Activated naive CD4-positive, alpha-beta T cell treated with anti-CD3 and anti-CD28 coated beads, Interleukin-2, amount 10 ng/mL, durations not matched to agents 7 days and 5 days (primary cell): Measurements from ENCODE around the gene PIM3.
"Not testable (repeated sequence)": the region's sequence is repeated elsewhere in the genome, so short reads cannot be mapped to it uniquely, and the experiment has no call there.

Source experiments
- CTCF ChIA-PET: fragments of 350-600 bp; sonication (Branson Sonifier 250); formaldehyde crosslinking; loops from one replicate; lab custom pipeline; 2021; ENCODE audit warnings: antibody characterized with exemption; lab: Charles Lee
- DNase-seq: peaks from one replicate; pipeline ENCODE4 v3.0.0-alpha.2; 2020
- H3K27ac Mint-ChIP-seq: one replicate; pipeline ENCODE4 v1.8.0; 2021; ENCODE audit warnings: mild to moderate bottlenecking, moderate library complexity, mixed read lengths
- H3K27me3 Mint-ChIP-seq: one replicate; pipeline ENCODE4 v1.8.0; 2021; ENCODE audit warnings: mild to moderate bottlenecking, mixed read lengths
- H3K36me3 Mint-ChIP-seq: one replicate; pipeline ENCODE4 v1.8.0; 2021; ENCODE audit warnings: mixed read lengths
- H3K4me1 Mint-ChIP-seq: one replicate; pipeline ENCODE4 v1.8.0; 2021; ENCODE audit warnings: mixed read lengths
- H3K4me3 Mint-ChIP-seq: one replicate; pipeline ENCODE4 v1.8.0; 2021; ENCODE audit warnings: mild to moderate bottlenecking, moderate library complexity, mixed read lengths
- H3K9me3 Mint-ChIP-seq: one replicate; pipeline ENCODE4 v1.8.0; 2021; ENCODE audit warnings: mixed read lengths

PIM3 gene

DNA sequence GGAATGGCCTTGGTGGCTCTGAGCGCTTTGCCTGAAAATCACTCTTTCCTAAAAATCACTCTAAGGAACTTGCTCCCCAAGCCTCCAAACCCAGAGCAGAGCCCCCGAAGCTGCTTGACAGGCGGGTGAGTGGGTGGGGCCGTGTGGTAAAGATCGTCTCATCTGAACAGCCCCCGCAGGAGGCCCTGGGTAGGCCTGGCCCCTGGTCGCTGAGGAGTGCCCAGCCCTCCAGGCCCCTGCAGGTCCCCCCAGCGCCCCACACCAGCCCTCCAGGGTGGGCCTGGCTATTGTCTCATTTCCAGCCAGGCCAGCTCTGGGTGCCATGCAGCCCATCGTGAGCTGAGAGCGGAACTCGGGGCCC is 17.2 kb upstream of the PIM3 start:
- peaks cover 6% of the 10 kb centered on the region for H3K9me3 Mint-ChIP-seq
- no peak overlapping the region for H3K4me3 Mint-ChIP-seq
- H3K27ac Mint-ChIP-seq, result no peak overlapping the region
- peaks cover 19% of the 10 kb centered on the region for H3K4me1 Mint-ChIP-seq
- peaks cover 2% of the 10 kb centered on the region for H3K36me3 Mint-ChIP-seq
- DNase-seq, result no peak
- CTCF ChIA-PET, result no interaction called here
- H3K27me3 Mint-ChIP-seq, result no peaks in the 10 kb centered on the region

DNA sequence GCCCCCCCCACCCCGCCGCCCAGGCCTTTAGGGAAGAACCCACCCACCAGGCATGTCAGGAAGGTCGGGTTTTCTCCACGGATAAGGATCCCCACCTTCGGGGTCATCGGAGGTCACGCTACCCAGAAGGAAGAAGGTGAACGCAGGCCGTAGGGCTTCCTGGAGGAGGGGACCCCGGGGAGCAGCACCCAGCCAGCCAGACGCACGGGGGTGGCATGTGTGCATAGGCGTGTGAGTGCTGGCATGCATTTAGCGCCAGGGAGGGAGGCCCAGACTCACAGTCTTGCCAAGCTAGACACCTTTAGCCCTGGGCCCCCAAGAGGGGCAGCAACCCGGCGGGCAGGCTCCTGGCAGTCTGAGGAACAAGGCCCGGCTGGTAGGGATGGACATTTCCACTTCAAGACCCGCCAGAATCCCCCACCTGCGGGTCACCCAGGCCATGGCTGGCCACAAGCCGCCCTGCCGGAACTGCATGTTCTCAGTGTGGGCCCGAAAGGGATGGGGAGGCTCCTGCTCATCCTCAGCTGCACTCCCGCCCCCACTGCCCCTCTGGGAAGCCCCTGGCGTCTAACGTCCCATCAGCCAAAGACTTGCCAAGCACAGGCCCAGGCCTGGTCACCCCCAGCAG is 16.7 kb upstream of the PIM3 start:
- Mint-ChIP-seq H3K27me3 (no peaks in the 10 kb centered on the region), H3K9me3 (peaks cover 6% of the 10 kb centered on the region), H3K4me3 (no peak overlapping the region), H3K27ac (peak overlapping the region; percentile 67), H3K36me3 (peaks cover 2% of the 10 kb centered on the region), H3K4me1 (peaks cover 19% of the 10 kb centered on the region)
- no peak for DNase-seq
- CTCF ChIA-PET, result no interaction called here

DNA sequence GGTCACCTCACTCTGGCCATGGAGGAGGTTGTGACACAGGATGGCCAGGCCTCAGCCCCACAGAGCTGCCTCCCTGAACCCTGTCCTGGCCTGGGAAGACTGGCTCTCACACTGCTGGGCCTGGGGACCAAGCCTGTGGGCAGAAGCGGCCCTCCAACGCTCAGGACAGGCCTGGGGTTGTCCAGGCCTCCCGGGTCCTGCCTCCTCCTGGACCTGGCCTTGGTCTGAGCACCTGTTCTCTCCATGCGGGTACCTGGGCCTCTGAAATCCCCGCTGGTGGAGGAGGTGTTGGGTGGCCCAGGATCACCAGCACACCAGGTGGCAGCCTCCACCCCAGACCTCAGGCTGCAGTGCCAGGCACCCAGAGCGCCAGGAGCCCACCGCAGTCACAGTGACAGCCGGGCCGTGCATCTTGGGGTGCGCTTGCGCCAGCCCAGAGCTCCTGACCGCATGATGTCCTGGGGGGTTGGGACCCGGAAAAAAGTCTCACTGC is 16.1 kb upstream of the PIM3 start:
- H3K9me3 Mint-ChIP-seq, result peaks cover 6% of the 10 kb centered on the region
- no peak overlapping the region for H3K4me3 Mint-ChIP-seq
- CTCF ChIA-PET, result no interaction called here
- peaks cover 2% of the 10 kb centered on the region for H3K36me3 Mint-ChIP-seq
- H3K27me3 Mint-ChIP-seq, result no peaks in the 10 kb centered on the region
- peaks cover 19% of the 10 kb centered on the region for H3K4me1 Mint-ChIP-seq
- DNase-seq, result no peak
- peak overlapping the region; percentile 67 for H3K27ac Mint-ChIP-seq

DNA sequence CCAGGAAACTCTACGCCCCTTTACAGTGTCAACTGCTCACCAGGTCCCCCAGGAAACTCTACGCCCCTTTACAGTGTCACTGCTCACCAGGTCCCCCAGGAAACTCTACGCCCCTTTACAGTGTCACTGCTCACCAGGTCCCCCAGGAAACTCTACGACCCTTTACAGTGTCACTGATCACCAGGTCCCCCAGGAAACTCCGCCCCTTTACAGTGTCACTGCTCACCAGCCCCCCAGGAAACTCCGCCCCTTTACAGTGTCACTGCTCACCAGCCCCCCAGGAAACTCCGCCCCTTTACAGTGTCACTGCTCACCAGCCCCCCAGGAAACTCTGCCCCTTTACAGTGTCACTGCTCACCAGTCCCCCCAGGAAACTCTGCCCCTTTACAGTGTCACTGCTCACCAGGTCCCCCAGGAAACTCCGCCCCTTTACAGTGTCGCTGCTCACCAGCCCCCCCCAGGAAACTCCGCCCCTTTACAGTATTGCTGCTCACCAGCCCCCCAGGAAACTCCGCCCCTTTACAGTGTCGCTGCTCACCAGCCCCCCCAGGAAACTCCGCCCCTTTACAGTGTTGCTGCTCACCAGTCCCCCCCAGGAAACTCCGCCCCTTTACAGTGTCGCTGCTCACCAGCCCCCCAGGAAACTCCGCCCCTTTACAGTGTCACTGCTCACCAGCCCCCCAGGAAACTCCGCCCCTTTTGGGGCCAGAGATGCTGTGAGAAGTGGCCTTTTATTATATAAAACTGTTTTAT is 15.4 kb upstream of the PIM3 start:
- H3K4me3 Mint-ChIP-seq, H3K27me3 Mint-ChIP-seq, H3K9me3 Mint-ChIP-seq, CTCF ChIA-PET, H3K36me3 Mint-ChIP-seq: not testable (repeated sequence)
- peaks cover 19% of the 10 kb centered on the region for H3K4me1 Mint-ChIP-seq
- peak overlapping the region; percentile 95 for H3K27ac Mint-ChIP-seq
- peak; percentile 70 for DNase-seq

DNA sequence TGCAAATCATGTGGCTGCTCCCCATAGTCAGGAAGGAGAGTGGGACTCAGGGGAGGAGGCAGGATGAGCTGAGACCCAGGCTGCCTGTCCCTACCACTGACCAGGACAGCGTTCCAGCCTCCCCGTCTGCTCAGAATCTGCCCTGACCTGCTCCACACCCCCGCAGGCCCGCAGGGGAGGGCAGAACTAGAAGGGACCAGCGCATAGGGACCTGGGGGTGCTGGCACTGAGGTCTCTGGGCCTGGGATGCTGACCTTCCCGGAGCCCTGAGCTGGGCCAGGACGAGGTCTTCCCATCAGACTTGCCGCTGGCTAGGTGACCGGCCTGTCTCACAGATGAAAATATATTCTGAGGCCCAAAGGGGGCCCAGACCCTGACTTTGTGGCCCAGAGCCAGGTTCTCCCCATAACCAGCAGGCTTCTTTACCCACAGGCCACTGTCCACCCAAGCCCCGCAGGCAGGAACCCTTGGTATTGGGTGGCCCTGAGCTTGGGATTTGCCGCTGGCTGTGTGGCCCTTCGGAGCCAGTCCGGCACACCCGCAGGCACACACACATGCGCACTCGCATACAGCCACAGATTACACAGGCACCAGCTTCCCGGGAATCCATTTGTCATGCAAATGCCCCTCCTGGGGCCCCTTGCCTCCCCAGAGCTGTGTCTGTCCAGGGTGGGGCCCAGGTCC is 13.8 kb upstream of the PIM3 start:
- no peaks in the 10 kb centered on the region for H3K27me3 Mint-ChIP-seq

DNA sequence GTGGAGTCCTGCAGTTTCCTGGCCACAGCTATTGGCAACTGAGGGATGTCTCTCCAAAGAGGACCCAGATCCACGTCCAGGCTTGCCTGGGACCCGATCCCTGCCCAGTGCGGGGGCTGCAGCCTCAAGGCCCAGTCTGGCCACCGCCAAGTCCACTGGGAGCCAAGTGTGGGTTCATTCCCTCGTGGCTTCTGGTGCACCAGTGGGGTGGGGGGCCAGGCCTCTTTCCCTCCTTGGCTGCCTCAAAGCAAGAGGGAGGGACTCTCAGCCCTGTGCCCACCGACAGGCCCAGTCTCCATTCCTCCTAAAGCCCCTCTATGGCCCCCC is 13.3 kb upstream of the PIM3 start:
- Mint-ChIP-seq H3K36me3 (peaks cover 2% of the 10 kb centered on the region), H3K27ac (no peak overlapping the region), H3K4me1 (peaks cover 19% of the 10 kb centered on the region), H3K4me3 (no peak overlapping the region), H3K27me3 (no peaks in the 10 kb centered on the region), H3K9me3 (peaks cover 3% of the 10 kb centered on the region)
- CTCF ChIA-PET, result no interaction called here
- no peak for DNase-seq

More for the DNA sequence above, 13.8 kb upstream of the PIM3 start:
- H3K27ac Mint-ChIP-seq, result peak overlapping the region; percentile 95
- no peak overlapping the region for H3K4me3 Mint-ChIP-seq
- DNase-seq, result no peak
- H3K36me3 Mint-ChIP-seq, result peaks cover 2% of the 10 kb centered on the region
- CTCF ChIA-PET, result no interaction called here
- peaks cover 19% of the 10 kb centered on the region for H3K4me1 Mint-ChIP-seq
- peaks cover 3% of the 10 kb centered on the region for H3K9me3 Mint-ChIP-seq

DNA sequence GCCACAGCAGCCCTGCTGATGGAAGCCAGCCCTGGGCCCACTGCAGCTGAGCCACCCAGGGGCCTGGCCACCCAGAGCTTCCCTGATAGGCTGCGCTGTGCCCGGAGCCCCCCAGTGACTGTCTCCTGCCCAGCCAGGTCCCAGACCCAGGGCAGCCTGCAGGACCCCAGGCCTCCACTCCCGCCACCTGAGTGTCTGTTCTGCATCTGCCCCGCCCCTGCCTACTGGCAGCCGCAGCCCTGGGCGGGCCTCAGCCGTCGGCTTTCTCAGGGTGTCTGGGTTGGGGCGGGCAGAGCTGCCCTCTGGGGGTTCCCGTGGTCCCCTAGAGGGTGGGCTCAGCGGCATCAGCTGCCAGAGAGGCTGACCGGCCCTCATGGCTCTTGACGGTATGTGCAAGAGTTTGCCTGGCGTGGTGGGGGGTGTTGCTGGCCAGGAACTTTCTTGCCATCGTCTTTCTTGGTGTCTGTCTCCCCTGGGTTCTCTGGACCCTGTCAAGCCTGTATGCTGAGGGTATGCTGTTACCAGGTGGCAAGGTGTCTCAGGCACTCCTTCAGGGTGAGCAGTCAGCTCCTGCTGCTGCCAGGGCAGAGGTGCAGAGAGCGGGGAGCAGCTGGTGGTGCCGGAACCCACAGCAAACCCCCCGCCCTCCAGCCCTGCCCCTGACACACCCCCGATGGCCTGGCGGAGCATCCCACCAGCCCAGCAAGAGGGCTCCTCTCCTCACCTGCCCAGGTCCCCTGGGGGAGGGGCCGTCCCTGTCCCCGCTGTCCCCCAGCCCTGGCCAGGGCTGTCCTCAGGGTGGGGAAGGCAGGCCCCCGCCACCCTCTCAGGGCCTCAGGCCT is 12.2 kb upstream of the PIM3 start:
- Mint-ChIP-seq H3K4me1 (peaks cover 19% of the 10 kb centered on the region), H3K9me3 (peaks cover 3% of the 10 kb centered on the region), H3K27ac (no peak overlapping the region), H3K36me3 (peaks cover 2% of the 10 kb centered on the region), H3K4me3 (no peak overlapping the region), H3K27me3 (no peaks in the 10 kb centered on the region)
- CTCF ChIA-PET, result no interaction called here
- no peak for DNase-seq

DNA sequence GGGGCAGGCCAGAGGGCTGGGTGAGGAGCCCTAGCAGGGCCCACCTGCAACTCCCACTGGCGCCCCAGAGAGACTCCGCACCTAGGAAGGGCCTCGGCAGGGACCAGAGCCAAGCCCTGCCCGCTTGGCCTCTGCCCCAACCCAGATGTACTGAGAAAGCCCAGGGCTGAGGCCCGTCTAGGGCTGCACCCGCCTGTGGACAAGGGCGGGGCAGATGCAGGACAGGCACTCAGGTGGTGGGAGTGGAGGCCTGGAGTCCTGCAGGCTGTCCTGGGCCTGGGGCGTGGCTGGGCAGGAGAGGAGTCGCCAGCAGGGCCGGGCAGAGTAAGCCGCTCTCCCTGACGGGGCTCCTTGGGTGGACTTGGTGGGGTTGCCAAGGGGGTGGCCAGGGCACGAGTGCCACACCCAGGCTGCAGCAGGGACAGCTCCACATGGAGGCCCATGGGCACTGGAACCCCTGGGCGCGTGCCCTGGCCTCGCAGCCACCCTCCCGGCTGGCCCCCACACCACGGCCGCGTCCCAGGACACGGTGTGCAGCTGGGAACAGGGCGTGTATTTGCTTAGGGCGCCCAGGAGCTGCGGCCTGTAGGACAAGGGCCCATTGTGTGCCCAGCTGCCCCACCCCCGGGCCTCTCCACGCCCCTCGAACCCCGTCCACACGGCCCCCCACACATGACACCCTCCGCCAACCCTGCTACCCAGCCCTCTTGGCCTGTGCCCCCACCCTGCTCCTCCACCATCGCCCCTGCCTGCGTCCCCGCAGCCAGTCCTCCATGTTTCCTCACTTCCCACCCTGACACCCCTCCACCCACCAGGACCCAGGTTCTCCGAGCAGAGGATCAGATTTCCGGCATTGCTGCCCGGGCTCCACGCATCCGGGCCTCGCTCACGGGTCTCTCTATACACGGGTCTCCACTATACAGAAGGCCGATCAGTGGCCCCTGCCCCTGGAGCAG is 11.3 kb upstream of the PIM3 start:
- DNase-seq, result no peak
- Mint-ChIP-seq H3K27me3 (no peaks in the 10 kb centered on the region), H3K4me3 (no peak overlapping the region), H3K9me3 (peaks cover 3% of the 10 kb centered on the region), H3K36me3 (peaks cover 2% of the 10 kb centered on the region), H3K4me1 (peaks cover 19% of the 10 kb centered on the region), H3K27ac (no peak overlapping the region)
- CTCF ChIA-PET, result no interaction called here

DNA sequence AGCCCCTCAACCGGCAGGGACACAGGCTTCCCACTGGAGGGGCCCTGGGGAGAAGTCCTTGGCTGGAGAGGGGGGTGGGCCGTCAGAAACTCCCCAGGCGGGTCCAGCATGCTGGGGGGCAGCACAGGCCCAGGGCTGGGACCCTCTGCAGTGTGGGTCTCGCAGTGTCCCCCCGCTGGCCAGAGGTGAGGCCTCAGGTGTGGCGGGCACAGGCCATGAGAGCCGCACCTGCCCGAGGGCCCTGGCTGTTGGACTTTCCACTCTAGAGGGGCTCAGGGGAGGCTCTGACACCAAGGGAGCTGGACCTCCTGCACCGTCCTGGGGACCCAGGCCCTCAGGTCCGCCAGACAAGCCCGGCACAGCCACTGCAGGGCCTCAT is 10.7 kb upstream of the PIM3 start:
- no peaks in the 10 kb centered on the region for H3K27me3 Mint-ChIP-seq
- H3K4me3 Mint-ChIP-seq, result no peak overlapping the region
- H3K9me3 Mint-ChIP-seq, result peaks cover 3% of the 10 kb centered on the region
- CTCF ChIA-PET, result no interaction called here
- H3K4me1 Mint-ChIP-seq, result peaks cover 19% of the 10 kb centered on the region
- H3K27ac Mint-ChIP-seq, result no peak overlapping the region
- H3K36me3 Mint-ChIP-seq, result peaks cover 2% of the 10 kb centered on the region
- DNase-seq, result no peak

DNA sequence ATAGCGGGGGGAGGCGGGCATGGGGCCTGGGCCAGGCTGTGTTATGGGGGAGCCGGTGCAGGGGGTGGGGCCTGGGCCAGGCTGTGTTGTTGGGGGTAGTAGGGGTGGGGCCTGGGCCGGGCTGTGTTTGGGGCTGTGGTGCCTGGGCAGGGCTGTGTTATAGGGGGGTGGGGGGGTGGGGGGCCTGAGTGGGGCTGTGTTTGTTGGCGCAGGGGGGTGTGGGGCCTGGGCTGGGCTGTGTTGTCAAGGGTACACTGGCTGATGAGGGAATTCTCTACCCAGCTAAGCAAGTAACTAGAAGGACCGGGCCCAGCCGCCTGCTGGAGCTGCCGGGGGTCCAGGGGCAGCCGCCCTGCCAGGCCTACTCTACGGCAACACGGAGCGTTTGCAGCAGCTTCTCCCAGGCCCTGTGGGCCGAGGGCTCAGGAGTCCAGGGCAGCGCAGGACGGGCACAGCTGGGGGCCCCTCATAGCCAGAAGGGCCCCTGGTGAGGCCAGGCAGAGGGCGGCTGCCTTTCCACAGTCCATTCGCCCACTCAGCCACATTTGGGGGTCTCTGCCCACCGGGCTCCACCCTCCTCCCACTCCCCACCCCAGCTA is 10.1 kb upstream of the PIM3 start:
- H3K27ac Mint-ChIP-seq, result no peak overlapping the region
- H3K4me1 Mint-ChIP-seq, result peaks cover 14% of the 10 kb centered on the region
- peaks cover 2% of the 10 kb centered on the region for H3K36me3 Mint-ChIP-seq
- DNase-seq, result no peak
- H3K4me3 Mint-ChIP-seq, result no peak overlapping the region
- no peaks in the 10 kb centered on the region for H3K27me3 Mint-ChIP-seq
- H3K9me3 Mint-ChIP-seq, result peaks cover 3% of the 10 kb centered on the region
- CTCF ChIA-PET, result no interaction called here

DNA sequence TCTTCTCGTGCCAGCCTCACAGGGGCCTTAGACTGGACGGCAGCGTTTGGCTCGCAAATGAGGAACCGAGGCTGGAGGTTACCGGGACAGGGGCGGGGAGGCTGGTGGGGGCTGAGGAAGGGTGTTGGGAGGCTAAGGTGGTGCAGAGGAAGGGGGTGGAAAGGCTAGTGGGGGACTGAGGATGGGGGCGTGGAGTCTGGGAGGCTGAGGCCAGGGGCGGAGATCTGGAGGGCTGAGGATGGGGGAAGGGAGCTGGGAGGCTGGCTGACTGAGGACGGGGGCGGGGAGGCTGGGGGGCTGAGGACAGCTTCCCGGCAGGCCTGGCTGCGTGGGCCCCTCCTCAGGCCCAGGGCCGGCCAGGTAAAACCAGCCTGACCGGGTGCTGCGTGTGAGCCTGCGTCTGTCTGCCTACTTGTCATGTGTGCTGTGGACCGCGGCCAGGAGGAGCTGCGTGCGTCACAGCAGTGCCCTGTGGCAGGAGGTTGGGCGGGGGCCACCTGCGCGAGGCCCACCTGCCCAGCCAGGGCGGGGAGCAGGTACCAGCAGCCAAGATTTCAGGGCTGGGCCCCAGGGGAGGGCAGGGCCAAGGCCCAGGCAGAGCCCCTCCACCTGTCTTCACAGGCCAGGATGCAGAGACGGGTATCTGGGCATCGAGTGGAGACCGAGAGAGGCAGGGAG is 9.4 kb upstream of the PIM3 start:
- H3K36me3 Mint-ChIP-seq, result no peaks in the 10 kb centered on the region
- no peak for DNase-seq
- no peaks in the 10 kb centered on the region for H3K9me3 Mint-ChIP-seq
- H3K27ac Mint-ChIP-seq, result no peak overlapping the region
- no peaks in the 10 kb centered on the region for H3K27me3 Mint-ChIP-seq
- CTCF ChIA-PET, result interaction anchor here (0.7 kb wide), 1 partner anchor 24 kb away, joined by 3 read pairs; no protein-coding TSS in a partner anchor
- H3K4me1 Mint-ChIP-seq, result peaks cover 7% of the 10 kb centered on the region
- H3K4me3 Mint-ChIP-seq, result no peak overlapping the region

DNA sequence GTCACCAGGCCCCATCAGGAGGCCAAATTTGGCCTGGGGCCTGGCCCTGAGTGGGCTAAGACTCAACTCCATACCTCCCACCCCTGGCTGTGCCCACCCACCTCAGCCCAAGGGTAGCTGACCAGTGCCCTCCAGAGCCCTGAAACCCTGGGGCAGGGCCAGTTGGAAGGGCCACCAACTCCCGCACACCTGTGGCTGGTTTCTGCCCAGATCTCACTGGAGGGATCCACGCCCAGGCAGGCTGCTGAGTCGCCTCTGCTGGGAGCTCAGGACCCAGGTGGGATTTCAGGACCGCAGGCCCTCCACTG is 8.9 kb upstream of the PIM3 start:
- CTCF ChIA-PET, result interaction anchor here (0.7 kb wide), 1 partner anchor 24 kb away, joined by 3 read pairs; no protein-coding TSS in a partner anchor
- H3K27ac Mint-ChIP-seq, result no peak overlapping the region
- H3K9me3 Mint-ChIP-seq, result no peaks in the 10 kb centered on the region
- no peak overlapping the region for H3K4me3 Mint-ChIP-seq
- H3K4me1 Mint-ChIP-seq, result peaks cover 2% of the 10 kb centered on the region
- no peaks in the 10 kb centered on the region for H3K27me3 Mint-ChIP-seq
- H3K36me3 Mint-ChIP-seq, result no peaks in the 10 kb centered on the region
- DNase-seq, result no peak
